DND-41 (cell line): ENCODE measurements around the gene SLC4A2.
A peak's percentile ranks its signal among the peaks of the same experiment; 100 is the strongest.

Source experiments
- ATAC-seq: fragments of 200-7000 bp; cut with Tn5 transposase; 3 replicates; pipeline ENCODE4 v1.9.1; 2021; ENCODE audit warnings: low read depth; ENCODE audit not compliant: insufficient read depth
- DNase-seq: peaks from one replicate; pipeline ENCODE4 v3.0.0-alpha.2; 2020
- H2AFZ ChIP-seq: 2 replicates; pipeline ENCODE4 v1.6.0; 2012; ENCODE audit warnings: low read depth, low read length
- H3K27ac ChIP-seq: 2 replicates; pipeline ENCODE4 v1.5.1; 2012; ENCODE audit warnings: low read length, inconsistent platforms
- H3K27me3 ChIP-seq: fragments of 200-600 bp; sonication (generic); 2 replicates; pipeline ENCODE4 v1.6.0; 2012; ENCODE audit warnings: low read length, mild to moderate bottlenecking, inconsistent platforms; ENCODE audit not compliant: insufficient read depth, poor library complexity
- H3K36me3 ChIP-seq: 2 replicates; pipeline ENCODE4 v1.5.1; 2012; ENCODE audit warnings: low read length, inconsistent platforms; ENCODE audit not compliant: insufficient read depth
- H3K4me1 ChIP-seq: 2 replicates; pipeline ENCODE4 v1.5.1; 2012; ENCODE audit warnings: mild to moderate bottlenecking, low read length; ENCODE audit not compliant: insufficient read depth
- H3K4me2 ChIP-seq: 2 replicates; pipeline ENCODE4 v1.6.0; 2012; ENCODE audit warnings: mild to moderate bottlenecking, moderate library complexity, low read length, inconsistent platforms; ENCODE audit not compliant: insufficient read depth
- H3K4me3 ChIP-seq, 2 experiments: fragments of 200-600 bp in 1 of 2; shearing (Covaris generic) in 1 of 2; 2 replicates each; pipeline ENCODE4 v1.5.1; 2012 to 2016; ENCODE audit warnings: inconsistent platforms in 2 of 2, low read length in 2 of 2, mild to moderate bottlenecking in 2 of 2, low read depth in 1 of 2, moderate library complexity in 1 of 2
- H3K79me2 ChIP-seq: 2 replicates; pipeline ENCODE4 v1.6.0; 2012; ENCODE audit warnings: low read length, inconsistent platforms; ENCODE audit not compliant: insufficient read depth
- H3K9ac ChIP-seq: 2 replicates; pipeline ENCODE4 v1.6.0; 2012; ENCODE audit warnings: low read depth, mild to moderate bottlenecking, inconsistent platforms, low read length, moderate library complexity
- H3K9me3 ChIP-seq: 2 replicates; pipeline ENCODE4 v1.5.1; 2012; ENCODE audit warnings: low read length, moderate library complexity, mild to moderate bottlenecking, inconsistent platforms; ENCODE audit not compliant: insufficient read depth, severe bottlenecking
- H4K20me1 ChIP-seq: 2 replicates; pipeline ENCODE4 v1.6.0; 2012; ENCODE audit warnings: low read length; ENCODE audit not compliant: insufficient read depth
- EZH2 ChIP-seq: IDR thresholded peaks from 3 replicates; pipeline ENCODE4 v1.6.1; 2012; ENCODE audit warnings: borderline replicate concordance, low read depth, mild to moderate bottlenecking, moderate library complexity, low read length, inconsistent platforms; ENCODE audit not compliant: severe bottlenecking
- TF ChIP-seq, protein P1 (sequence below): IDR thresholded peaks from 2 replicates; pipeline ENCODE4 v1.5.1; 2012; ENCODE audit warnings: borderline replicate concordance, low read length, moderate library complexity, mild to moderate bottlenecking; ENCODE audit not compliant: poor library complexity, severe bottlenecking; ENCODE audit errors: extremely low read depth

Gene SLC4A2

DNA sequence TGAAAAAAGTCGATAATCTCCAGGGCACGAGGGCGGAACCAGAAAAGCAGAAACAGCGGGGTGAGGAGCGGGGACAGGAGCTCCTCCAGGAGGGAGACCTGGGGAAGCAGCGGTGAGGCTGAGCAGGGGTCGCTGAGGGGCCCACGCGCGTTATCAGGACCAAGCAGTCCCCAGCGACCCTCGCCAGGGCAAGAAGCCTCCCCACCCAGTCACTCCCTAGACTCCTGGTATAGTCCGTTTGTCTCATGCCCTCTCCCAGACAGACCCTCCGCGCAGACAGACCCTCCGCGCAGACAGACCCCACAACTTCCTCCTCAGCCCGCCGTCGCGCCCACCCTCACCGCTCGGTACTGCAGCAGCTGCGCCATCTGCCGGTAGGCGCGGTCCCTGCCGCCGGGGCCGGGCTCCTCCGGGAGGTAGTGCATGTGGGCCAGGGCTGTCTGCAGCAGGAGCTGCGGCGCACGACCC lies 41.4 kb upstream of the SLC4A2 start:
- H3K4me3 ChIP-seq = peak overlapping the region in 1 of 2 experiments; percentile 57; a peak in 3 of 4 replicates
- H2AFZ ChIP-seq = peak overlapping the region; percentile 77
- no peaks in the 10 kb centered on the region for H3K79me2 ChIP-seq
- H3K4me2 ChIP-seq = peak overlapping the region; percentile 86
- no peaks in the 10 kb centered on the region for H4K20me1 ChIP-seq
- TF ChIP-seq, protein P1, sequence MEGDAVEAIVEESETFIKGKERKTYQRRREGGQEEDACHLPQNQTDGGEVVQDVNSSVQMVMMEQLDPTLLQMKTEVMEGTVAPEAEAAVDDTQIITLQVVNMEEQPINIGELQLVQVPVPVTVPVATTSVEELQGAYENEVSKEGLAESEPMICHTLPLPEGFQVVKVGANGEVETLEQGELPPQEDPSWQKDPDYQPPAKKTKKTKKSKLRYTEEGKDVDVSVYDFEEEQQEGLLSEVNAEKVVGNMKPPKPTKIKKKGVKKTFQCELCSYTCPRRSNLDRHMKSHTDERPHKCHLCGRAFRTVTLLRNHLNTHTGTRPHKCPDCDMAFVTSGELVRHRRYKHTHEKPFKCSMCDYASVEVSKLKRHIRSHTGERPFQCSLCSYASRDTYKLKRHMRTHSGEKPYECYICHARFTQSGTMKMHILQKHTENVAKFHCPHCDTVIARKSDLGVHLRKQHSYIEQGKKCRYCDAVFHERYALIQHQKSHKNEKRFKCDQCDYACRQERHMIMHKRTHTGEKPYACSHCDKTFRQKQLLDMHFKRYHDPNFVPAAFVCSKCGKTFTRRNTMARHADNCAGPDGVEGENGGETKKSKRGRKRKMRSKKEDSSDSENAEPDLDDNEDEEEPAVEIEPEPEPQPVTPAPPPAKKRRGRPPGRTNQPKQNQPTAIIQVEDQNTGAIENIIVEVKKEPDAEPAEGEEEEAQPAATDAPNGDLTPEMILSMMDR = peak; percentile 99
- TF ChIP-seq EZH2 = no peak
- peak overlapping the region; percentile 53; the same call in 1 of the 2 replicates for H3K27ac ChIP-seq
- no peaks in the 10 kb centered on the region for H3K36me3 ChIP-seq
- DNase-seq = peak; percentile 90
- peak; percentile 99 for ATAC-seq
- H3K9me3 ChIP-seq = no peaks in the 10 kb centered on the region
- H3K27me3 ChIP-seq = peaks cover 3% of the 10 kb centered on the region
- H3K4me1 ChIP-seq = peaks cover 17% of the 10 kb centered on the region
- H3K9ac ChIP-seq = peak overlapping the region; percentile 53

GRCh38 chr7:151018421-151019129 lies 40.8 kb upstream of the SLC4A2 start:
- no peaks in the 10 kb centered on the region for H3K79me2 ChIP-seq
- peak overlapping the region; percentile 77 for H2AFZ ChIP-seq
- H4K20me1 ChIP-seq = no peaks in the 10 kb centered on the region
- peak overlapping the region; percentile 53 for H3K9ac ChIP-seq
- DNase-seq (no peak), ATAC-seq (no peak)
- H3K4me1 ChIP-seq = peaks cover 17% of the 10 kb centered on the region
- no peaks in the 10 kb centered on the region for H3K36me3 ChIP-seq
- peak overlapping the region in 1 of 2 experiments; percentile 57; a peak in 2 of 4 replicates for H3K4me3 ChIP-seq
- 0 out of 2 replicates have a peak overlapping the region, but pooled peaks have one; percentile 37 for H3K27ac ChIP-seq
- TF ChIP-seq, protein P1 = no peak
- TF ChIP-seq EZH2 = no peak
- peak overlapping the region; percentile 86 for H3K4me2 ChIP-seq
- H3K9me3 ChIP-seq = no peaks in the 10 kb centered on the region
- H3K27me3 ChIP-seq = peaks cover 3% of the 10 kb centered on the region

DNA sequence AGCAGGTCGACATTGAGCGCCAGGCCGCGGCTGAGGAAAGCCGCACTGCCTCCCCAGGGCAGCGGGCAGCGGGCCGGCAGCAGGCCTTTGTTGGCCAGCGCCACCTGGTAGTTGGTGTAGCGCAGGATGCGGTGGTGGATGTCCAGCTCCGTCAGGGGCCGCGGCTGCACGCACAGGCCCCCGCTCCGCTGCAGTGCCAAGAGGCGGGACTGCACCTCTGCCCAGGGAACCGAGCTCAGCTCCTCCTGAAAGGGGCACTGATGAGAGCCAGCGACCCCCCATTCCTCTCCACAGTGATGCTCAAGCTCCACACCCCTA lies 40.3 kb upstream of the SLC4A2 start:
- H3K9ac ChIP-seq = no peak overlapping the region
- H4K20me1 ChIP-seq = no peaks in the 10 kb centered on the region
- H2AFZ ChIP-seq = no peak overlapping the region
- no peak for TF ChIP-seq EZH2
- TF ChIP-seq, protein P1 = no peak
- no peaks in the 10 kb centered on the region for H3K36me3 ChIP-seq
- no peaks in the 10 kb centered on the region for H3K79me2 ChIP-seq
- peaks cover 3% of the 10 kb centered on the region for H3K27me3 ChIP-seq
- no peak for ATAC-seq
- no peak overlapping the region for H3K27ac ChIP-seq
- peaks cover 17% of the 10 kb centered on the region for H3K4me1 ChIP-seq
- H3K4me3 ChIP-seq = no peak overlapping the region
- H3K9me3 ChIP-seq = no peaks in the 10 kb centered on the region
- DNase-seq = no peak
- no peak overlapping the region for H3K4me2 ChIP-seq

- DNase-seq (no peak), ATAC-seq (no peak)
- Histone ChIP-seq H3K4me2 (no peak overlapping the region), H2AFZ (no peak overlapping the region), H3K27me3 (peaks cover 3% of the 10 kb centered on the region), H3K4me1 (peaks cover 17% of the 10 kb centered on the region), H3K9me3 (no peaks in the 10 kb centered on the region), H3K9ac (no peak overlapping the region), H3K36me3 (no peaks in the 10 kb centered on the region), H3K79me2 (no peaks in the 10 kb centered on the region), H3K4me3 (no peak overlapping the region), H3K27ac (no peak overlapping the region), H4K20me1 (no peaks in the 10 kb centered on the region)
- TF ChIP-seq, protein P1 = no peak
- TF ChIP-seq EZH2 = no peak
Measured at GRCh38 chr7:151020231-151020630, 39.2 kb upstream of the SLC4A2 start.
